ENCODE results near the gene JHY.

- TF ChIP-seq CTCF (IDR thresholded peaks at IDR 0.05) = no peak
- no peak for TF ChIP-seq EZH2 (IDR thresholded peaks at IDR 0.05; ENCODE audit: borderline replicate concordance, insufficient read depth, low read depth, low read length, poor library complexity, severe bottlenecking)
These were observed 32.4 kb upstream of the JHY start for GRCh38 chr11:122850076-122850631.

Data from B cell (primary cell).